Non-pigmented ciliary epithelial cell (primary cell): ENCODE measurements around the gene GALR3.
A peak's percentile ranks its signal among the peaks of the same experiment; 100 is the strongest.

Experiments used
- DNase-seq: peaks from one replicate; pipeline ENCODE4 v3.0.0-alpha.2; 2010; ENCODE audit warnings: low read depth

GALR3 gene

DNA sequence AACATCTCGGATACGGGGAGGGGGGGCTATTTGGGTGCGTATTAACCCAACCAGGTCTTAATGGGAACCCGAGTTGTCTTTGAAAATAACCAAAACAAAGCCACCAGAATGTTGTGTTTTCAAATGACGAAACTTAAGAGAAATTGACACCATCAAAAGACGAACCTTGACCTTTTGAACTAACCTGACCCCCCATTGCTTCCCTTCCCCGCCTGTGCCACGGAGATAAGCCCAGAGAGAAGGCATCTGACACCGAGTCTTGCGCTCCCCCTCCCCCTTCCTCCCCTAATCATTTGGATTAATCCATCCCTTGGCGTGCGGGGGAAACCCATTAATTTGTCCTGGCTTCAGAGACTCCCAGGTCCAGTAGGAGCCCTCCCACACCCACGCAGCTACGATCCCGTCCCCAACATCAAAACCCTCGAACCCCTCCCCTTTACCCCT, 20.0 kb upstream of the GALR3 start:
- DNase-seq, result no peak

DNA sequence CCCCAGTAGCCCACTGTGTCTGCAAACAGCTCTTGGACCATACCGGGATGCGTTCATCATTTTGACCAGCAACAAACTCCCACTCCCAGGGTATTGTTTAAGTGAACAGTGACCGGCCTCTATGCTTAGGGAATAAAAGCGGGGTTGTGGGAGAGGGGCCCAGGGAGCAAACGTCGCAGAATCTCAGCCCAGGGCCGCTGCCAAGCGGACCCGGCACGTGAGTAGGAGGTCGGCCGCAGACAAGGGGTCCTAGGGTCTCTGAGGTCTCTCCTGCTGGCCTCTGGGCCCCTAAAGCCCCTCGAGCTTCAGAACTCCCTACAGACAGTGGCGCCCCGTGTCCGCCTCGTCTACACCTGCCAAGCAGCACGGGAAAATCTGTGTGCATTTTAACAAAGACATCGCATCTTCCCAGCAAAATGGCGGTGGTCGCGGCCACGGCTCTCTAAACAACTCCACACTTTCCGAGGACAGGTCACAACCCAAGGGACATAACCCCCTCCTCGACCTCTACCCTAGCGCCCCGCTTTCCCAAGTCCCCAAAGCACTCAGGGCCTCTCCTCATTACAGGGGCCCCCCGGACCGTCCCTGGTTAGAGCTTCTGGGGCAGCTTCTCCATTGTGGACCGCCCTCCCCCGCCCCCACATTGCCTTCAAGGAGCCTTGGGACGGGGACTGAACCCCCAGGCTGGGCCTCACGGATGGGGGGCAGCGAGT, 19.4 kb upstream of the GALR3 start:
- no peak for DNase-seq

DNA sequence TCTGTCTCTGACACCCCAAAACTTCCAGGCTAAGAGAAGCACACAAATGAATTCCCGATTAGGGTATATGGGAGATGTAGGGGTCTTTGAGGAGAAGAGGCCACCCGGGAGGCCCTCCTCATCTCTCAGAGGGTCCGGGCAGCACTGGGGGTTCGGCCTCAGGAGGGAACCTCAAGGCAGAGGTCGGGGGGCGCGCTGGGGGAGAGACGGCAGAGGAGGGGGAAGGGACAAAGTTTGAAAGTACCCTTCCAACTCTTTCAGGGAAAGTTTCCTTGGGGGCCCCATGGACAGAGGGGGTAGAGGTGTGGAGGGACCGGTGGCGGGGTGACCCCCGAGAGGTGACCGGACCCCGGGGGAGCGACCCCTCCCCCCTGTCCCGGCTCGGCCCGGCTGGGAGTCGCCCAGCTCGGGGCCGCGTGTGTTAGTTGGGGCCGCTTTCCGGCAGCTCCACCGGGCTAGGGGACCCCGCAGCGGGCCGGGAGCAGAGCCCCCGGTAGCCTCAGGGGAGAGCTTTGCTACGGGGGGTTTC, 18.8 kb upstream of the GALR3 start:
- DNase-seq, result no peak

DNA sequence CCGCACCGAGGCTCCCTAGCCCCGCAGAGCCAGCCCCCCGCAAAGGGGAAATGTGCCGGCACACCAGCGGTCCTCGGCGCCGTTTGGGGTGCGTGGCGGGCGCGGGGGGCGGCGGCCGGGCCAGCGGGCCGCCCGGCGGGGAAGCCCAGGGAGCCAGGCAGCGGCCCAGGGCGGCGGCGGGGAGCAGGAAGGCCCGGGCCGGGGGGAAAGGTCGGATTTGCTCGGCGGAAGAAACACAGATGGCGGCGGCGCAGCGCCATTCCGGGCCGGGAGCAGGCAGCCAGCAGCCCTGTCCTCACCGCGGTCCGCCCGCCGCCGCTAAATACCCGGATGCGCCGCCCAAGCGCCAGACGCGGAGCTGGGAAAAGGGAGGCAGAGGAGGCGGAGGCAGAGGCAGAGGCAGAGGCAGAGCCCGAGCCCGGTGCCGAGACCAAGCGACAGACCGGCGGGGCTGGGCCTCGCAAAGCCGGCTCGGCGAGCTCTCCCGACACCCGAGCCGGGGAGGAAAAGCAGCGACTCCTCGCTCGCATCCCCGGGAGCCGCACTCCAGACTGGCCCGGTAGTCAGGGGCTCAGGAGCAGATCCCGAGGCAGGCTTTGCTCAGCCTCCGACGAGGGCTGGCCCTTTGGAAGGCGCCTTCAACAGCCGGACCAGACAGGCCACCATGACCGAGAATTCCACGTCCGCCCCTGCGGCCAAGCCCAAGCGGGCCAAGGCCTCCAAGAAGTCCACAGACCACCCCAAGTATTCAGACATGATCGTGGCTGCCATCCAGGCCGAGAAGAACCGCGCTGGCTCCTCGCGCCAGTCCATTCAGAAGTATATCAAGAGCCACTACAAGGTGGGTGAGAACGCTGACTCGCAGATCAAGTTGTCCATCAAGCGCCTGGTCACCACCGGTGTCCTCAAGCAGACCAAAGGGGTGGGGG, 18.0 kb upstream of the GALR3 start:
- DNase-seq, result no peak

DNA sequence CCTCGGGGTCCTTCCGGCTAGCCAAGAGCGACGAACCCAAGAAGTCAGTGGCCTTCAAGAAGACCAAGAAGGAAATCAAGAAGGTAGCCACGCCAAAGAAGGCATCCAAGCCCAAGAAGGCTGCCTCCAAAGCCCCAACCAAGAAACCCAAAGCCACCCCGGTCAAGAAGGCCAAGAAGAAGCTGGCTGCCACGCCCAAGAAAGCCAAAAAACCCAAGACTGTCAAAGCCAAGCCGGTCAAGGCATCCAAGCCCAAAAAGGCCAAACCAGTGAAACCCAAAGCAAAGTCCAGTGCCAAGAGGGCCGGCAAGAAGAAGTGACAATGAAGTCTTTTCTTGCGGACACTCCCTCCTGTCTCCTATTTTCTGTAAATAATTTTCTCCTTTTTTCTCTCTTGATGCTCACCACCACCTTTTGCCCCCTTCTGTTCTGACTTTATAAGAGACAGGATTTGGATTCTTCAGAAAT, 17.3 kb upstream of the GALR3 start:
- DNase-seq, result no peak

DNA sequence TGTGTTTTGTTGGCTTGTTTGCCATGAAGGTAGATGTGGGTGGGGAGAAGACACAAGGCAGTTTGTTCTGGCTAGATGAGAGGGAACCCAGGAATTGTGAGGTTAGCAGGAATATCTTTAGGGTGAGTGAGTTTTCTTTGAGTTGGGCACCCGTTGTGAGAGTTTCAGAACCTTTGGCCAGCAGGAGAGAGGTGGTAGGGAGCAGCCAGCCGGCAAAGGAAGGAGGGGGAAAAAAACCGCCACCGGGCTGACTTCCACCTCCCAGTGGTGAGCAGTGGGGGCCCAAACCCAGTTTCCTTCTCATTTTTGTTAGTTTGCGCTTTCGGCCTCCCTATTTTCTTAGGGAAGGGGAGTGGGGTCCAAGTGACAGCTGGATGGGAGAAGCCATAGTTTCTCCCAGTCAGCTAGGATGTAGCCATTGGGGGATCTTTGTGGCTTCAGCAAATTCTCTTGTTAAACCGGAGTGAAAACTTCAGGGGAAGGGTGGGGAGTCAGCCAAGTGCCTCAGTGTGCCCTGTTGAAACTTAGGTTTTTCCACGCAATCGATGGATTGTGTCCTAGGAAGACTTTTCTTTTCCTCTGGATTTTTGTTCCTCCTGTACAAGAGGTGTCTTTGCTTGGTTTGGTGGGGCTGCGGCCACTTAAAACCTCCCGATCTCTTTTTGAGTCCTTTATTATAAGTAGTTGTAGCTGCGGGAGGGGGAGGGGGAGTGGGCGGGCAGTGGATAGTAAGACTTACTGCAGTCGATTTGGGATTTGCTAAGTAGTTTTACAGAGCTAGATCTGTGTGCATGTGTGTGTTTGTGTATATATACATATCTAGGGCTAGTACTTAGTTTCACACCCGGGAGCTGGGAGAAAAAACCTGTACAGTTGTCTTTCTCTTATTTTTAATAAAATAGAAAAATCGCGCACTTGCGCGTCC, 16.5 kb upstream of the GALR3 start:
- no peak for DNase-seq

DNA sequence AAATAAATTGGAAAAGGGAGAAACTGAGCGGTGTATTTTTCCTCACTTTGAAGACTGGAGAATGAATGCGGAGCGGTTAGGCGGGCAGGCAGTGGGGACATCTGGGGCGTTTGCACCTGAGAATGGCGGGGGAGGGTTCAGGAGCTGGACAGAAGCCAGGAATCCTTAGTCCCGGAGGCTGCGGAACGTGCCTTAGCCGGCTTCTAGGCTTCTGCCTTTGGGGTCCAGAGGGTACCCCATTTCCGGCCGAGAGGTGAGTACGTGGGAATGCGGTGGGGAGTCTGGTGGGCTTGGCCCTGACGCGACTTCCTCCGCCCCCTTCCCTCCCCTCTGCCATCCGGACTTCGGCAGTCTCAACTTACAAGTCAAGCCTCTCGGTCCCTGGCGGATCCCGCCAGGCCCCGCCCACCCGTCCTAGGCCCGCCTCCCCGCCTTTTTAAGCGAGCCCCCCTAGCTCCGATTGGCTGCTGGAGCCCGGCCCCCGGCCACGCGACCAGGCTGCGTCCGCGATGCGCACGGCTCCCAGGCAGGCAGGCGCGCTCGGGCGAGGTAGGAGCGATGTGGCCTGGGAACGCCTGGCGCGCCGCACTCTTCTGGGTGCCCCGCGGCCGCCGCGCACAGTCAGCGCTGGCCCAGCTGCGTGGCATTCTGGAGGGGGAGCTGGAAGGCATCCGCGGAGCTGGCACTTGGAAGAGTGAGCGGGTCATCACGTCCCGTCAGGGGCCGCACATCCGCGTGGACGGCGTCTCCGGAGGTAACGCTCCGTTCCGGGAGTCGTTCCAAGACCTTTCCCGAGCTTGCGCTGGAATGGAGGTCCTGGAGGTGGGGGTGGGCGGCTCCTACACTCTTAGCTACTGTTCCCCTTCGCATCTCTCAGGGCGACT, 15.5 kb upstream of the GALR3 start, which contains the start of gene GCAT:
GCAT (plus strand) TSS at position 525 of the 884 bp plus-strand sequence; CDS start at position 559, 34 bp downstream.
- peak; percentile 73 for DNase-seq

DNA sequence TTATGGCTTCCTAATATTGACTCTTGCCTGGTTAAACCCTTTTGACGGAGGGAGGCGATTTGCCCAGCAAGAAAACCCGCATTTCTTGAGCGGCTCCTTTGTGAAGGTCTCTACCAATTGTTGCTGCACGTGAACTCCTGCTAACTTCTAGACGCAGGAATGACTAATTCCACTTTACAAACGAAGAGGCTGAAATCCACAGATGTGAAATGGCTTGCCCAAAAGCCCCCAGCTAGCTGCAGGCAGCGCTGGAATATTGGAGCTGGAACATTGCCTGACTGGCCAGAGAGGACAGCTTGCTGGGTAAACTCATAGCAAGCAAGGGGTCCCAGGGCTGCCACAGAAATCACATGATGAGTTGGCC, 14.9 kb upstream of the GALR3 start:
- no peak for DNase-seq

DNA sequence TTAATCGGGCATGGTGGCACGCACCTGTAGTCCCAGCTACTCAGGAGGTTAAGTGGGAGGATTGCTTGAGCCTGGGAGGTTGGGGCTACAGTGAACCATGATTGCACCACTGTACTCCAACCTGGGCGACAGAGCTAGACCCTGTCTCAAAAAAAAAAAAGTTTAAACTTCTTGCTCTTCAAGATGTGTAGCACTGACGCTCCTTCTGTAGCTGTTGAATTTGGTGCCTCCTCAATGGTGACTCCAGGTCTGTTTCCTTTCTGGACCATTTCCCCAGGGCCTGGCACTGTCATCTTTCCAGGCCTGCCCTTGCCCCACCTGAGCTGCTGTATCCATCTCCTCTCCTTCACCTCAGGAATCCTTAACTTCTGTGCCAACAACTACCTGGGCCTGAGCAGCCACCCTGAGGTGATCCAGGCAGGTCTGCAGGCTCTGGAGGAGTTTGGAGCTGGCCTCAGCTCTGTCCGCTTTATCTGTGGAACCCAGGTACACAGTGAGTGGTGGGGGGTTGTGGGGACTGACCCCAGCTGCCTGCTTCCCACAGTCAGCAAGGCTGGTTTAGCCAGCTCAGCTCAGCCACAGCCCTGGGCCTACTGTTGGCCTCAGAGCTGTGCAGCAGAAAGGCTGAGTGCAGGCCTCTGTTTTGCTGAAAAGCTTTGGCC, 13.4 kb upstream of the GALR3 start:
- DNase-seq, result no peak

DNA sequence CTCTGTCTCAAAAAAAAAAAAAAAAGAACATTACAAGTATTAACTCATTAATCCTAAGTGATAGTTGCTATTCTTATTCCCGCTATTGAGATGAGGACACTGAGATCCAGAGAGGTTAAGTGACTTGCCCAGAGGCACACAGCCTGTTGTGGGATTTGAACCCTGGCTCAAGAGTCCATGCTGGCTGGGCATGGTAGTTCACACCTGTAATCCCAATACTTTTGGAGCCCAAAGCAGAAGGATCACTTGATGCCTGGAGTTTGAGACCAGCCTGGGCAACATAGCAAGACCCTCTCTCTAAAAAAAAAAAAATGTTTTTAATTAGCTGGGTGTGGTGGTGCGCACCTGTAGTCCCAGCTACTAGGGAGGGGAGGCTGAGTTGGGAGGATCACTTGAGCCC, 11.3 kb upstream of the GALR3 start:
- no peak for DNase-seq

DNA sequence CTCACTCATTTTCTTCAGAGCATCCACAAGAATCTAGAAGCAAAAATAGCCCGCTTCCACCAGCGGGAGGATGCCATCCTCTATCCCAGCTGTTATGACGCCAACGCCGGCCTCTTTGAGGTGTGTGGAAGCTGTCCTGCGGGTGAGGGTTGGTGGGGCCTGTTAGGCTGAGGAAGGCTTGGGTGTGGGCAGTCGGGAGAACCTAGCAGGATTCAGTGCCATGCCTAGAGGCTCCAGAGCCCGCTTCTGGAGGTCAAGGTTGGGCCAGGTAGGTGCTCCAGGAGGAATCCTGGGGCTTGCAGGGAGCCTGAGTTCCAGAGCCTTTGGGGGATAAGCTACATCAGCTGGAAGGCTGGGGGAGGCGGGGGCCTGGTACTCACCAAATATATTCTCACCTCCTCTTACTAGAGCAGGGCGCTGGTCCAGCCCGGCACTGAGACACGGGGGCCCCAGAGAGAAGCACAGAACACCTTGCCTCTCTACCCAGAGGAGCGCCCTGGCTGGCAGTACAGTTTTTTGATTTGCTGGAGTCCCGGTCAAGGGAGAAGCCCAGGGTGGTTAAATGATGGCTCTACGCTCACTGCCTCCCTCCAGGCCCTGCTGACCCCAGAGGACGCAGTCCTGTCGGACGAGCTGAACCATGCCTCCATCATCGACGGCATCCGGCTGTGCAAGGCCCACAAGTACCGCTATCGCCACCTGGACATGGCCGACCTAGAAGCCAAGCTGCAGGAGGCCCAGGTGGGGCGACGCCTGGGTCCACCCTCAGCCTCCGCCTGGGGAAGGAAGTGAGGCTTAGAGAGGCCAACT, 10.1 kb upstream of the GALR3 start:
- DNase-seq, result no peak

DNA sequence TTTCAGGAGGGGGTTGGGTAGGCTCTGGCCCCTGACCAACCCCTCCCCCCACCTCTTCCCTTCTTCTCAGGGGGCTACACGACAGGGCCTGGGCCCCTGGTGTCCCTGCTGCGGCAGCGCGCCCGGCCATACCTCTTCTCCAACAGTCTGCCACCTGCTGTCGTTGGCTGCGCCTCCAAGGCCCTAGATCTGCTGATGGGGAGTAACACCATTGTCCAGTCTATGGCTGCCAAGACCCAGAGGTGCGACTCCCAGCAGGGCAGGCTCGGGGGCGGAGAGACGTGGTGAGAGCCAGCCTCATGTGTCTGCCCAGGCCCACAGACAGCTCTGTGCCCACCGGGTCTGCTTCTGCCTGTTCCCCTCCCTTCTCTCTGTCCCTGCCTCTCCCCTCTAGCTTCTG, 7.6 kb upstream of the GALR3 start:
- no peak for DNase-seq

DNA sequence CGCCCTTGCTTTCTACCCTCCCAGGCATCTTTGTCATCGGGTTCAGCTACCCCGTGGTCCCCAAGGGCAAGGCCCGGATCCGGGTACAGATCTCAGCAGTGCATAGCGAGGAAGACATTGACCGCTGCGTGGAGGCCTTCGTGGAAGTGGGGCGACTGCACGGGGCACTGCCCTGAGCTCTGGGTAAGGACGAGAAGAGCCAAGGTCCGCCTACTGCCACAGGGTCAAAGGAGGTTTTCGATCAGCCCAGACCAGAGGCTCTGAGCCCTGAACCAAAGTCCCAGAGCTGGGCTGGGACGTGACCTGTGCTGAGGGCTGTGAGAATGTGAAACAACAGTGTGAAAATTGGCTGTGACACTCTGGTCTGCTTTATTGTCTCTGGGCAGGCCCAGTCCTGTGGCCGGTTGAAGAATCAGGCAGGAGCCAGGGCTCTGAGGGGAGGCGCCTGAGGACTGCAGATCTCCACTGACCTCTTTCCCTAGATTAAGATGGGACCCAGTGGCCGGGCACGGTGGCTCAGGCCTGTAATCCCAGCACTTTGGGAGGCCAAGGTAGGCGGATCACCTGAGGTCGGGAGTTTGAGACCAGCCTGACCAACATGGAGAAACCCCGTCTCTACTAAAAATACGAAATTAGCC, 6.5 kb upstream of the GALR3 start:
- DNase-seq, result no peak

DNA sequence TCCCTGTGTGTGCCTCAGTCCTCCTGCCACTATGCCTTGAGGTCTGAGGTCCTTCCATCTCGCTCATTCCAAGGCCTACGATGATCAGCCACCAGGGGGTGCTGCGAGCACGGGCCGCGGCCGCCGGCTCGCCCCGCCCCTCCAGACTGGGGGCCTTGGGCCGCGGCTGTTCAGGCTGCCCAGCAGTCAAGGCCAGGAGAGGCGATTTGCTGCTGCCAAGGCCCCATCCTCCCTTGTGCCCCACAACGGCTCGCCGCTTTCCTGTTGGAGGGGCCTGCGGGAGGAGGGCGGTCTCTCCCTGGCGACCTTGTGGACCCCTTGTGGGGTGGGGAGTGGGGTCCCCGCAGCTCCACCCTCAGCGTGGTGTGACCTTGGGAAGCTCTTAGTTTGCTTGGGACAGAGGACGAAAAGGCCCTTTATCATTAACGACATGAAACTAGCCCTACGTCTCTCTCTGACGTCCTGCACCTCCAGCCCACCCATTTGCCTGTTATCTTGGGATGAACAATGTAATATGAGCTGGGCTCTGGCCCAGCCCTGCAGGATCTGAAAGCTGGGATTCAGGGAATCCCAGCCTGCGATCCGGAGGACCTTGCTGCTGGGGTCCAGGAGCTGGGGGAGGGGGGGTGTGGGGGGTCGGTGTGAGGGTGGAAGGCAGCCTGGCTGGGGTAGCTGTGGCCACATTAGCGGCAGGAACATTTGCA, 5.3 kb upstream of the GALR3 start:
- no peak for DNase-seq

DNA sequence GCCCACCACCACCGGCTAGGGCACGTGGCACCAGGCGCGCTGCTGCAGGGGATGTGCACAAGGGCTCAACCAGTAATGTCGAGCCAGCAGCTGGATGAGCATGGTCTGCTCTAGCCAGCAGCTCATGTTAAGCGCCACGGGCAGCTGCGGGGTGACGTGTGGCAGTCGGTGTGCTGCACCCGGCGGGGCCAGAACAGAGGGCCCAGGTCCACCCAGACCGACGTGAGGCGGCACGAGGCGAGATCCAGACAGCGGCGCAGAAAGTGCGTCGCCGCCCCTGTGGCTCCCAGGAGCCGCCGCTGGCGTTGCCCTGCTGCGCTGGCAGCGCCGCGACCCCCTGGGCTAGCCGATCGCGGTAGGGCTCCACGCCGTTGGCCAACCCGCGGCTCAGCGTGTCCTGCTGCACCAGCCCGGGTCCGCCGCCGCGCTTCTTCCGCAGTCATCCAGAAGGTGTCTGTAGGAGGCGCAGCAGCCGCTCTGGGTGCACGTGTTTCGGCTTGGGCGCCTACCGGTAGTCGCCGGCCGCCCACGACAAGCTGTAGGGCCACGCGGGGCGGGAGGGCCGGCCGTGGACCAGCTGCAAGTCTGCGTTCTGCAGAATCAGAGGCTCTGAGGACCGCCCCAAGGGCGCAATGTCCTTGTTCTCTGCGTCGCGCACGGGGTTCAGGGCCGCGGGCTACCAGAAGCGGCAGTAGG, 4.6 kb upstream of the GALR3 start:
- DNase-seq, result no peak

DNA sequence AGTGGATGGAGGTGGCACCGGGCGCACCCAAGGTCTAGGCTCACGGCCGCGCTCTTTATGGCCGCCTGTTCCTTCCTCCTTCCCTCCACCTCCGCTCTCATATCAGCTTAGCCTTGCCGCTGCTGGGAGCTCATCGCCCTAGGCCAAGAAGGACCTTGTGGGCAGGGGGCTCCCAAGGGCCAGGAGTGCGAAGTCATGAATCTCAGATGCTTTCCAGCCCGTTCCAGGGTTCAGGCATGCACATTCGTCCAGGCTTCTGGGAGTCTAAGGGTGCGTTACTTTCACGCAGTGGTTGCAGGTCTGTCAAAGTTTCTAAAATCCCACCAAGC, 4.1 kb upstream of the GALR3 start:
- DNase-seq, result no peak

DNA sequence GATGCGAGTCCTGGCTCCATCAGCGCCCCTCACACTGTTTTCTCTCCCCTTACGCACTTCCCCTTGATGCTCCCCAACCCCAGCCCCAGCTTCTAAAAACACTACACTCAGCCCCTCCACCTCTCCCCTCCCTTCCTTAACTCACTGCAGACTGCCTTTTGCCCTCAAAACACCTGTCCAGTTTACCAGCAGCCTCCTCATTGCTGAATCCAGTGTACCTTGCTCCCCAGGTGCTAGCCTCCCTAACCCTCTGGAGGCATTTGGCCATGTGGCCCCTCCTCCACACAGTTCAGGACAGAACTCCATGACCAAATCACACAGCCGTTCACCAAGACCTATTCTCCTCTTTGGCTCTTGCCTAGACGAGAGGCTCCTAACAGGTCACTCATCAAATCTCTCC, 2.8 kb upstream of the GALR3 start:
- no peak for DNase-seq
